ENCODE measurements around the gene SH3GLB1. TPM values are rescaled to one million over a fixed set of nuclear protein-coding genes. Genes with fewer than 3 reads are reported as not detected.

Gene SH3GLB1
- total and polyA plus RNA-seq, 9 donors, result 18.8 to 63.2 (median 49.5) TPM

- H3K36me3 ChIP-seq, result no peaks in the 10 kb centered on the region
- no peaks in the 10 kb centered on the region for H3K9me3 ChIP-seq
- no peak for DNase-seq
- WGBS, 3 donors, result 33 to 40% (median 37%) methylated on average over 1 of the region's 1 CpG
- no peaks in the 10 kb centered on the region for H3K27me3 ChIP-seq
- TF ChIP-seq EP300 (IDR thresholded peaks at IDR 0.05) (no peak), POLR2A (IDR thresholded peaks at IDR 0.05) (no peak), CTCF (IDR thresholded peaks at IDR 0.05) (no peak)
- H3K27ac ChIP-seq, result no peak overlapping the region
- intact Hi-C loops (cut with DNase I), result no loop called here
- no peaks in the 10 kb centered on the region for H3K4me1 ChIP-seq (ENCODE audit: insufficient read depth)
- H3K4me3 ChIP-seq, result no peak overlapping the region
Measured at GRCh38 chr1:86747304-86747703, 42.9 kb downstream of the SH3GLB1 start.

GRCh38 chr1:86748622-86749373, 44.4 kb downstream of the SH3GLB1 start:
- Histone ChIP-seq H3K27ac (no peak overlapping the region), H3K27me3 (no peaks in the 10 kb centered on the region), H3K4me1 (ENCODE audit: insufficient read depth) (no peaks in the 10 kb centered on the region), H3K4me3 (no peak overlapping the region), H3K9me3 (no peaks in the 10 kb centered on the region), H3K36me3 (no peaks in the 10 kb centered on the region)
- intact Hi-C loops (cut with DNase I), result no loop called here
- no peak for TF ChIP-seq CTCF (IDR thresholded peaks at IDR 0.05)
- TF ChIP-seq EP300 (IDR thresholded peaks at IDR 0.05), result no peak
- no peak for TF ChIP-seq POLR2A (IDR thresholded peaks at IDR 0.05)
- no peak for DNase-seq
- WGBS, 3 donors, result 56 to 67% (median 58%) methylated on average over 4 of the region's 4 CpGs

GRCh38 chr1:86750076-86750475, 45.7 kb downstream of the SH3GLB1 start:
- intact Hi-C loops (cut with DNase I), result no loop called here
- no peak for TF ChIP-seq CTCF (IDR thresholded peaks at IDR 0.05)
- TF ChIP-seq EP300 (IDR thresholded peaks at IDR 0.05), result no peak
- no peak for TF ChIP-seq POLR2A (IDR thresholded peaks at IDR 0.05)

GRCh38 chr1:86750530-86750929, 46.2 kb downstream of the SH3GLB1 start:
- TF ChIP-seq EP300 (IDR thresholded peaks at IDR 0.05), result no peak
- TF ChIP-seq POLR2A (IDR thresholded peaks at IDR 0.05), result no peak
- TF ChIP-seq CTCF (IDR thresholded peaks at IDR 0.05), result no peak
- H3K36me3 ChIP-seq, result no peaks in the 10 kb centered on the region
- 89 to 93% (median 90%) methylated on average over 5 of the region's 5 CpGs for WGBS, 3 donors
- H3K4me3 ChIP-seq, result no peak overlapping the region
- H3K27me3 ChIP-seq, result no peaks in the 10 kb centered on the region
- no peaks in the 10 kb centered on the region for H3K4me1 ChIP-seq (ENCODE audit: insufficient read depth)
- no peaks in the 10 kb centered on the region for H3K9me3 ChIP-seq
- no peak overlapping the region for H3K27ac ChIP-seq
- no peak for DNase-seq
- intact Hi-C loops (cut with DNase I), result no loop called here

More at GRCh38 chr1:86750076-86750475, 45.7 kb downstream of the SH3GLB1 start:
- H3K36me3 ChIP-seq, result no peaks in the 10 kb centered on the region
- no peaks in the 10 kb centered on the region for H3K4me1 ChIP-seq (ENCODE audit: insufficient read depth)
- no peak for DNase-seq
- H3K9me3 ChIP-seq, result no peaks in the 10 kb centered on the region
- H3K27ac ChIP-seq, result no peak overlapping the region
- H3K27me3 ChIP-seq, result no peaks in the 10 kb centered on the region
- no peak overlapping the region for H3K4me3 ChIP-seq
- 84 to 88% (median 86%) methylated on average over 1 of the region's 1 CpG for WGBS, 3 donors

All from ovary (tissue), 9 donors.